Liver (tissue), 3 donors: Measurements from ENCODE around the gene RERE.

Experiments
- FOXA1 ChIP-seq: IDR thresholded peaks from 2 replicates; pipeline ENCODE4 v1.6.1; 2016; ENCODE audit warnings: antibody characterized with exemption
- GABPA ChIP-seq, 2 donors: IDR thresholded peaks in 1 of 2; conservative IDR thresholded peaks in 1 of 2; 2 replicates each; pipeline ENCODE4 v1.6.1; 2016; ENCODE audit warnings: antibody characterized with exemption in 2 of 2, mild to moderate bottlenecking in 1 of 2, moderate library complexity in 1 of 2
- HNF4A ChIP-seq, 2 donors: conservative IDR thresholded peaks; 2 replicates each; pipeline ENCODE4 v1.6.1; 2016; ENCODE audit warnings: antibody characterized with exemption in 2 of 2, mild to moderate bottlenecking in 2 of 2
- JUND ChIP-seq, 2 donors: IDR thresholded peaks; 2 replicates each; pipeline ENCODE4 v1.6.1; 2016; ENCODE audit warnings: antibody characterized with exemption in 2 of 2
- RAD21 ChIP-seq, 2 donors: IDR thresholded peaks; 2 replicates each; pipeline ENCODE4 v1.6.1; 2016; ENCODE audit warnings: antibody characterized with exemption in 2 of 2, mild to moderate bottlenecking in 2 of 2
- SP1 ChIP-seq: IDR thresholded peaks from 2 replicates; pipeline ENCODE4 v1.6.1; 2018; ENCODE audit warnings: antibody characterized with exemption, mild to moderate bottlenecking
- TAF1 ChIP-seq: conservative IDR thresholded peaks from 2 replicates; pipeline ENCODE4 v1.6.1; 2016; ENCODE audit warnings: antibody characterized with exemption, mild to moderate bottlenecking
- TF ChIP-seq, protein P1 (sequence below): fragments of 150-350 bp; IDR thresholded peaks from 2 replicates; pipeline ENCODE4 v1.5.1; 2017; ENCODE audit warnings: improper control_type of control experiment, low read depth, low read length; ENCODE audit not compliant: missing input control
- TF ChIP-seq, protein P2 (sequence below): IDR thresholded peaks from 2 replicates; pipeline ENCODE4 v1.6.1; 2016; ENCODE audit warnings: antibody characterized with exemption
- TF ChIP-seq, protein P3 (sequence below): IDR thresholded peaks from 2 replicates; pipeline ENCODE4 v1.6.1; 2016; ENCODE audit warnings: antibody characterized with exemption, mild to moderate bottlenecking
- TF ChIP-seq, protein P4 (sequence below): IDR thresholded peaks from 2 replicates; pipeline ENCODE4 v1.6.1; 2016; ENCODE audit warnings: antibody characterized with exemption
- donor health status: healthy.
- donor health status: healthy.

DNA sequence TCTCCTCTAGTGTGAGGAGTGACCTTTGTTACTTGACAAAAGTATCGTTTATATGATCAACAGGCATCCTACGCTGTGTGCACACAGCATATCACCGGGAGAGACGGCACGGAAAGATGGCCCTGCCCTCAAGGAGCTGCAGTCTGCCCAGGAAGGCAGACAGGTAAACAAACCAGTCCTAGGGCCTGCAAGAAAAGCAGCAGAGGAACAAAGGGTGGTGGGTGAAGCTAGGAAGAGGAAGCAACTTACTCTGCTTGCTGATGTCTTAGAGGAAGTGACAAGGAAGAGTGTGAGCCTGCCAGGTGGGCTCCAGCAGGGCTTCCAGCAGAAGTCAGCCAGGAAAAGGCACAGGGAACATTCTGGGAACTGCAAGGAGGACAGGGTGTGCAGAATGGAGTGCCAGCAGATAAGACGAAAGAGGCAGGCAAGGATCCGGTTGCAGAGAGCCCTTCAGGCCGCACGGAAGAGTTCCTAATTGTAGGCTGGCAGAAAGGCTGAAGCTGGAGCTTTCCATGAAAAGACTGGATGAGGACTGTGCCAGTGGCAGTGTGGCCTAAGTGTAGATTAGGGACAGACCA lies 392.8 kb downstream of the RERE start:
- TF ChIP-seq RAD21 (IDR thresholded peaks at IDR 0.05) (no peak), SP1 (peak; percentile 25), HNF4A (conservative IDR thresholded peaks at IDR 0.05) (peak in 1 of 2 donors; percentile 9), TAF1 (no peak), FOXA1 (no peak), JUND (IDR thresholded peaks at IDR 0.05) (no peak), GABPA (IDR thresholded peaks at IDR 0.05 in 1 of 2, conservative IDR thresholded peaks at IDR 0.05 in 1 of 2) (peak in 1 of 2 donors; percentile 4)
- TF ChIP-seq, protein P1, sequence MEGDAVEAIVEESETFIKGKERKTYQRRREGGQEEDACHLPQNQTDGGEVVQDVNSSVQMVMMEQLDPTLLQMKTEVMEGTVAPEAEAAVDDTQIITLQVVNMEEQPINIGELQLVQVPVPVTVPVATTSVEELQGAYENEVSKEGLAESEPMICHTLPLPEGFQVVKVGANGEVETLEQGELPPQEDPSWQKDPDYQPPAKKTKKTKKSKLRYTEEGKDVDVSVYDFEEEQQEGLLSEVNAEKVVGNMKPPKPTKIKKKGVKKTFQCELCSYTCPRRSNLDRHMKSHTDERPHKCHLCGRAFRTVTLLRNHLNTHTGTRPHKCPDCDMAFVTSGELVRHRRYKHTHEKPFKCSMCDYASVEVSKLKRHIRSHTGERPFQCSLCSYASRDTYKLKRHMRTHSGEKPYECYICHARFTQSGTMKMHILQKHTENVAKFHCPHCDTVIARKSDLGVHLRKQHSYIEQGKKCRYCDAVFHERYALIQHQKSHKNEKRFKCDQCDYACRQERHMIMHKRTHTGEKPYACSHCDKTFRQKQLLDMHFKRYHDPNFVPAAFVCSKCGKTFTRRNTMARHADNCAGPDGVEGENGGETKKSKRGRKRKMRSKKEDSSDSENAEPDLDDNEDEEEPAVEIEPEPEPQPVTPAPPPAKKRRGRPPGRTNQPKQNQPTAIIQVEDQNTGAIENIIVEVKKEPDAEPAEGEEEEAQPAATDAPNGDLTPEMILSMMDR = no peak
- TF ChIP-seq, protein P2, sequence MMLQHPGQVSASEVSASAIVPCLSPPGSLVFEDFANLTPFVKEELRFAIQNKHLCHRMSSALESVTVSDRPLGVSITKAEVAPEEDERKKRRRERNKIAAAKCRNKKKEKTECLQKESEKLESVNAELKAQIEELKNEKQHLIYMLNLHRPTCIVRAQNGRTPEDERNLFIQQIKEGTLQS = no peak
- TF ChIP-seq, protein P3, sequence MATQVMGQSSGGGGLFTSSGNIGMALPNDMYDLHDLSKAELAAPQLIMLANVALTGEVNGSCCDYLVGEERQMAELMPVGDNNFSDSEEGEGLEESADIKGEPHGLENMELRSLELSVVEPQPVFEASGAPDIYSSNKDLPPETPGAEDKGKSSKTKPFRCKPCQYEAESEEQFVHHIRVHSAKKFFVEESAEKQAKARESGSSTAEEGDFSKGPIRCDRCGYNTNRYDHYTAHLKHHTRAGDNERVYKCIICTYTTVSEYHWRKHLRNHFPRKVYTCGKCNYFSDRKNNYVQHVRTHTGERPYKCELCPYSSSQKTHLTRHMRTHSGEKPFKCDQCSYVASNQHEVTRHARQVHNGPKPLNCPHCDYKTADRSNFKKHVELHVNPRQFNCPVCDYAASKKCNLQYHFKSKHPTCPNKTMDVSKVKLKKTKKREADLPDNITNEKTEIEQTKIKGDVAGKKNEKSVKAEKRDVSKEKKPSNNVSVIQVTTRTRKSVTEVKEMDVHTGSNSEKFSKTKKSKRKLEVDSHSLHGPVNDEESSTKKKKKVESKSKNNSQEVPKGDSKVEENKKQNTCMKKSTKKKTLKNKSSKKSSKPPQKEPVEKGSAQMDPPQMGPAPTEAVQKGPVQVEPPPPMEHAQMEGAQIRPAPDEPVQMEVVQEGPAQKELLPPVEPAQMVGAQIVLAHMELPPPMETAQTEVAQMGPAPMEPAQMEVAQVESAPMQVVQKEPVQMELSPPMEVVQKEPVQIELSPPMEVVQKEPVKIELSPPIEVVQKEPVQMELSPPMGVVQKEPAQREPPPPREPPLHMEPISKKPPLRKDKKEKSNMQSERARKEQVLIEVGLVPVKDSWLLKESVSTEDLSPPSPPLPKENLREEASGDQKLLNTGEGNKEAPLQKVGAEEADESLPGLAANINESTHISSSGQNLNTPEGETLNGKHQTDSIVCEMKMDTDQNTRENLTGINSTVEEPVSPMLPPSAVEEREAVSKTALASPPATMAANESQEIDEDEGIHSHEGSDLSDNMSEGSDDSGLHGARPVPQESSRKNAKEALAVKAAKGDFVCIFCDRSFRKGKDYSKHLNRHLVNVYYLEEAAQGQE = no peak
- TF ChIP-seq, protein P4, sequence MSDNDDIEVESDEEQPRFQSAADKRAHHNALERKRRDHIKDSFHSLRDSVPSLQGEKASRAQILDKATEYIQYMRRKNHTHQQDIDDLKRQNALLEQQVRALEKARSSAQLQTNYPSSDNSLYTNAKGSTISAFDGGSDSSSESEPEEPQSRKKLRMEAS = no peak
